Measurements from ENCODE around the gene RDH11. TPM values are rescaled to one million over a fixed set of nuclear protein-coding genes. Genes with fewer than 3 reads are reported as not detected.

Gene RDH11
- total RNA-seq, 1 experiment from 2014 or later, result 54.6 TPM

DNA sequence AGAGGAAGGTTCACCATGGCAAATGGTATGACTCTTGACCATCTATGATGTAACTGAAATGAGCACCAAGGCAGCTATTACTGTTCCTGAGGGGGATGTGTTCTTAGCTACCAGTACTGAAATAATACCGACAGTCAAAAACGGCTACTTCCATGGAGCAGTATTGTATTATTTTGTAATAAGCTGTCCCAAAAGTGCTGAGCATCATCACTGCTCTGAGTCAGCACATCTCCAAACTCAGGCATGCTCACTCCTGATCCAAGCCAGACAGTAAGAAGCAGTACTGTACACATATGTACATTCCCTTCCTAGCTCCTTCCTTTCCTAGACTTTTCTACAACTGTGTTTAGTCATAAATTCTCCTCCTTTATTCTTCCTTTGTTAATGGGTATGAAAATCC lies 29.7 kb downstream of the RDH11 start:
- DNase-seq (ENCODE audit: low read depth, low spot score) (no peak), ATAC-seq (no peak)
- intact Hi-C loops (cut with micrococcal nuclease), result loop anchor here (2.0 to 5.0 kb wide), 2 partner anchors 36 to 139 kb away; partner anchors contain the start of gene RDH12
- no peaks in the 10 kb centered on the region for H3K36me3 ChIP-seq (ENCODE audit: control insufficient read depth in 1 of 2, insufficient read depth in 2 of 2, low read length in 2 of 2)
- no peak overlapping the region for H3K9ac ChIP-seq (ENCODE audit: low read length)
- no peak overlapping the region for H3K27ac ChIP-seq (ENCODE audit: low read depth, low read length)
- H2AFZ ChIP-seq (ENCODE audit: low read depth, low read length, poor library complexity, severe bottlenecking), result no peak overlapping the region
- H3K4me1 ChIP-seq (ENCODE audit: control insufficient read depth in 1 of 2, insufficient read depth in 2 of 2, low read length in 2 of 2), result no peaks in the 10 kb centered on the region
- peaks cover 48% of the 10 kb centered on the region for H3K79me2 ChIP-seq (ENCODE audit: insufficient read depth, low read length)
- no TSS peak for BruUV-seq (replicated peaks)
- H3K9me3 ChIP-seq (ENCODE audit: control insufficient read depth in 1 of 2, insufficient read depth in 1 of 2, low read depth in 1 of 2, low read length in 2 of 2), result no peaks in the 10 kb centered on the region
- TF ChIP-seq YY1 (IDR thresholded peaks at IDR 0.05; ENCODE audit: extremely low read depth, insufficient replicate concordance, low read depth, low read length) (no peak), ELF1 (IDR thresholded peaks at IDR 0.05; ENCODE audit: borderline replicate concordance, low read depth) (no peak), SP1 (IDR thresholded peaks at IDR 0.05; ENCODE audit: low read depth) (no peak), CEBPB (IDR thresholded peaks at IDR 0.05; ENCODE audit: low read depth) (no peak), RAD21 (IDR thresholded peaks at IDR 0.05; ENCODE audit: low read depth) (no peak), TCF7L2 (IDR thresholded peaks at IDR 0.05; ENCODE audit: borderline replicate concordance, extremely low read depth, insufficient read depth, insufficient read length) (no peak), ZNF274 (IDR thresholded peaks at IDR 0.05; ENCODE audit: low read depth, low read length) (no peak), EZH2 (IDR thresholded peaks at IDR 0.05) (no peak)
- TF ChIP-seq, protein P1, sequence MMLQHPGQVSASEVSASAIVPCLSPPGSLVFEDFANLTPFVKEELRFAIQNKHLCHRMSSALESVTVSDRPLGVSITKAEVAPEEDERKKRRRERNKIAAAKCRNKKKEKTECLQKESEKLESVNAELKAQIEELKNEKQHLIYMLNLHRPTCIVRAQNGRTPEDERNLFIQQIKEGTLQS (IDR thresholded peaks at IDR 0.05), result no peak
- TF ChIP-seq, protein P2, sequence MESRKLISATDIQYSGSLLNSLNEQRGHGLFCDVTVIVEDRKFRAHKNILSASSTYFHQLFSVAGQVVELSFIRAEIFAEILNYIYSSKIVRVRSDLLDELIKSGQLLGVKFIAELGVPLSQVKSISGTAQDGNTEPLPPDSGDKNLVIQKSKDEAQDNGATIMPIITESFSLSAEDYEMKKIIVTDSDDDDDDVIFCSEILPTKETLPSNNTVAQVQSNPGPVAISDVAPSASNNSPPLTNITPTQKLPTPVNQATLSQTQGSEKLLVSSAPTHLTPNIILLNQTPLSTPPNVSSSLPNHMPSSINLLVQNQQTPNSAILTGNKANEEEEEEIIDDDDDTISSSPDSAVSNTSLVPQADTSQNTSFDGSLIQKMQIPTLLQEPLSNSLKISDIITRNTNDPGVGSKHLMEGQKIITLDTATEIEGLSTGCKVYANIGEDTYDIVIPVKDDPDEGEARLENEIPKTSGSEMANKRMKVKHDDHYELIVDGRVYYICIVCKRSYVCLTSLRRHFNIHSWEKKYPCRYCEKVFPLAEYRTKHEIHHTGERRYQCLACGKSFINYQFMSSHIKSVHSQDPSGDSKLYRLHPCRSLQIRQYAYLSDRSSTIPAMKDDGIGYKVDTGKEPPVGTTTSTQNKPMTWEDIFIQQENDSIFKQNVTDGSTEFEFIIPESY (IDR thresholded peaks at IDR 0.05; ENCODE audit: extremely low read depth, insufficient replicate concordance, low read length), result no peak
- CTCF ChIA-PET, result interaction anchor here (0.9 to 4.9 kb wide), 5 partner anchors 39 to 239 kb away, joined by 3 to 77 read pairs (median 5); partner anchors contain the start of gene PIGH
- H3K4me2 ChIP-seq (ENCODE audit: low read length), result no peak overlapping the region
- RAD21 ChIA-PET (ENCODE audit: low non-redundant PET in 1 of 2, low total read pairs in 2 of 2, uncharacterized antibody in 2 of 2, unreplicated experiment in 2 of 2), result interaction anchor here (0.6 to 1.6 kb wide), 3 partner anchors 76 to 94 kb away, joined by 3 to 6 read pairs (median 3); no protein-coding TSS in a partner anchor
- no peaks in the 10 kb centered on the region for H3K9me2 ChIP-seq (ENCODE audit: insufficient read depth)
- POLR2A ChIA-PET, result no interaction called here
- no peaks in the 10 kb centered on the region for H4K20me1 ChIP-seq (ENCODE audit: insufficient read depth)
- no peak overlapping the region for H3K4me3 ChIP-seq (replicated peaks in 1 of 2; ENCODE audit: low read depth in 1 of 2, low read length in 2 of 2)
- no peaks in the 10 kb centered on the region for H3K27me3 ChIP-seq (ENCODE audit: insufficient read depth, low read length)
